Upper lobe of right lung (tissue), 1 donor: Measurements from ENCODE around the gene MXD1. TPM values are rescaled to one million over a fixed set of nuclear protein-coding genes. Genes with fewer than 3 reads are reported as not detected.
A peak's percentile ranks its signal among the peaks of the same experiment; 100 is the strongest.

Experiments used
- ATAC-seq: fragments of 200-7000 bp; cut with Tn5 transposase; one replicate; pipeline ENCODE4 v1.9.1; 2020; ENCODE audit warnings: mild to moderate bottlenecking, moderate library complexity
- DNase-seq: peaks from one replicate; pipeline ENCODE4 v3.0.0-alpha.2; 2020
- H3K27ac ChIP-seq: fragments of 200-600 bp; one replicate; pipeline ENCODE4 v1.8.0; 2022
- H3K27me3 ChIP-seq: fragments of 200-600 bp; one replicate; pipeline ENCODE4 v1.8.0; 2022; ENCODE audit warnings: mild to moderate bottlenecking
- H3K36me3 ChIP-seq: fragments of 200-600 bp; one replicate; pipeline ENCODE4 v1.8.0; 2022
- H3K4me1 ChIP-seq: fragments of 200-600 bp; one replicate; pipeline ENCODE4 v1.8.0; 2022
- H3K4me3 ChIP-seq: fragments of 200-600 bp; one replicate; pipeline ENCODE4 v1.8.0; 2022; ENCODE audit warnings: mild to moderate bottlenecking
- H3K9me3 ChIP-seq: fragments of 200-600 bp; one replicate; pipeline ENCODE4 v1.8.0; 2022
- intact Hi-C: fragments of 100-400 bp; cut with DNase I; formaldehyde crosslinking; loops from one replicate; pipeline ENCODE4 v1.11.0; 2022
- total RNA-seq: library from RNA; stranded (reverse); fragmentation: NEBNext Ultra II Directional; extraction: Animal tissue kit (Norgen Biotek cat#: 25700); gene quantifications from one replicate; pipeline ENCODE4 v1.2.1, GENCODE V29; 2021
- TF ChIP-seq, protein P1 (sequence below): fragments of 200-600 bp; IDR thresholded peaks from one replicate; pipeline ENCODE4 v1.8.0; 2022; ENCODE audit warnings: antibody characterized with exemption
- donor health status: DM: no; HTN: yes; CAD: no; lungs with severe emphysema.

MXD1 gene
- total RNA-seq, 1 donor from 2014 or later: 21.3 TPM

DNA sequence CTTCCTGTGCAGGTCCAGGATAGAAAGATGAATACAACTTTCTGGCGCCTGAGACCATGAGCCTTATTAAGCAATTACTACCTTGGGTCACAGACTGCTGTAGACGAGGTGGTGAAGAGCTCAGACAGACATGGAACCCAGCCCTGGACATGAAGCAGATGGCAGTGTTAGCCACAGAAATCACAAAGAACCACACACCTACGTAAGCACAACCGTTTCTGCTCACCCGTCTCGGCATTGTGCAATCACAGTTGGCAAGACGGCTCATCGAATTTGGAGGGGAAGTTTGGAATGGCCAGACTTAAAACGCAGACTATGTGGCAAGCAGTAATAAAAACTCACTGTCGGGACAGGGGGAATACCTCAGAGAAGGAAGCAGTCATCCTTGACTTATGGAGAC is 70.8 kb downstream of the MXD1 start:
- intact Hi-C loops: no loop called here
- DNase-seq (peak; percentile 73), ATAC-seq (peak; percentile 81)
- no peaks in the 10 kb centered on the region for H3K36me3 ChIP-seq
- no peaks in the 10 kb centered on the region for H3K9me3 ChIP-seq
- TF ChIP-seq, protein P1, sequence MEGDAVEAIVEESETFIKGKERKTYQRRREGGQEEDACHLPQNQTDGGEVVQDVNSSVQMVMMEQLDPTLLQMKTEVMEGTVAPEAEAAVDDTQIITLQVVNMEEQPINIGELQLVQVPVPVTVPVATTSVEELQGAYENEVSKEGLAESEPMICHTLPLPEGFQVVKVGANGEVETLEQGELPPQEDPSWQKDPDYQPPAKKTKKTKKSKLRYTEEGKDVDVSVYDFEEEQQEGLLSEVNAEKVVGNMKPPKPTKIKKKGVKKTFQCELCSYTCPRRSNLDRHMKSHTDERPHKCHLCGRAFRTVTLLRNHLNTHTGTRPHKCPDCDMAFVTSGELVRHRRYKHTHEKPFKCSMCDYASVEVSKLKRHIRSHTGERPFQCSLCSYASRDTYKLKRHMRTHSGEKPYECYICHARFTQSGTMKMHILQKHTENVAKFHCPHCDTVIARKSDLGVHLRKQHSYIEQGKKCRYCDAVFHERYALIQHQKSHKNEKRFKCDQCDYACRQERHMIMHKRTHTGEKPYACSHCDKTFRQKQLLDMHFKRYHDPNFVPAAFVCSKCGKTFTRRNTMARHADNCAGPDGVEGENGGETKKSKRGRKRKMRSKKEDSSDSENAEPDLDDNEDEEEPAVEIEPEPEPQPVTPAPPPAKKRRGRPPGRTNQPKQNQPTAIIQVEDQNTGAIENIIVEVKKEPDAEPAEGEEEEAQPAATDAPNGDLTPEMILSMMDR: no peak
- H3K4me1 ChIP-seq: no peaks in the 10 kb centered on the region
- H3K4me3 ChIP-seq: no peak overlapping the region
- H3K27me3 ChIP-seq: no peaks in the 10 kb centered on the region
- H3K27ac ChIP-seq: no peak overlapping the region

GRCh38 chr2:69986691-69987090 is 71.8 kb downstream of the MXD1 start:
- H3K27me3 ChIP-seq: no peaks in the 10 kb centered on the region
- H3K4me3 ChIP-seq: no peak overlapping the region
- TF ChIP-seq, protein P1: no peak
- H3K4me1 ChIP-seq: no peaks in the 10 kb centered on the region
- intact Hi-C loops: no loop called here
- H3K9me3 ChIP-seq: no peaks in the 10 kb centered on the region
- H3K27ac ChIP-seq: no peak overlapping the region
- ATAC-seq: no peak
- no peak for DNase-seq
- H3K36me3 ChIP-seq: no peaks in the 10 kb centered on the region

- no peak overlapping the region for H3K27ac ChIP-seq
- no peaks in the 10 kb centered on the region for H3K4me1 ChIP-seq
- H3K36me3 ChIP-seq: no peaks in the 10 kb centered on the region
- TF ChIP-seq, protein P1: no peak
- H3K27me3 ChIP-seq: no peaks in the 10 kb centered on the region
- ATAC-seq (no peak), DNase-seq (no peak)
- intact Hi-C loops: no loop called here
- H3K9me3 ChIP-seq: no peaks in the 10 kb centered on the region
- no peak overlapping the region for H3K4me3 ChIP-seq
These were observed 73.3 kb downstream of the MXD1 start for GRCh38 chr2:69988086-69988635.

DNA sequence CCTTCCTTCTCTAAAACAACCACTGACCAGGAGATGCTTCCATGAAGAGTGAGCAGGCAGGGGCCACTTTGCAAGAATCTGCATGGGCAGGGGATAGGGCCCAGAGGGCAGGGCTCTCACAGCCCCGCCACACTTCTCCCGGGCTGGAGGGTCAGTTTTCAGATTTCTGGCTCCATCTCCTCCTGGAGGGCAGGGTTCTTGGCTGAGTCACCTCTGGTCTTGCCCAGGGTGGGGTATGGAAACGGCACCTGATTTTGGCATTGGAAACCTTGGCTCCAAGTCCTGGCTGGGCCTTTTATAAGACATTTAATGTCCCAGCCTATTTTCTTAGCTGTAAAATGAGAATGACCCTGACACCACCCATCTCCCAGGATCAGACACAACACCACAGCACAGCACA is 74.1 kb downstream of the MXD1 start:
- Histone ChIP-seq H3K9me3 (no peaks in the 10 kb centered on the region), H3K4me3 (no peak overlapping the region), H3K4me1 (no peaks in the 10 kb centered on the region), H3K27ac (no peak overlapping the region), H3K36me3 (peaks cover 1% of the 10 kb centered on the region), H3K27me3 (no peaks in the 10 kb centered on the region)
- intact Hi-C loops: no loop called here
- no peak for ATAC-seq
- DNase-seq: no peak
- TF ChIP-seq, protein P1: no peak

DNA sequence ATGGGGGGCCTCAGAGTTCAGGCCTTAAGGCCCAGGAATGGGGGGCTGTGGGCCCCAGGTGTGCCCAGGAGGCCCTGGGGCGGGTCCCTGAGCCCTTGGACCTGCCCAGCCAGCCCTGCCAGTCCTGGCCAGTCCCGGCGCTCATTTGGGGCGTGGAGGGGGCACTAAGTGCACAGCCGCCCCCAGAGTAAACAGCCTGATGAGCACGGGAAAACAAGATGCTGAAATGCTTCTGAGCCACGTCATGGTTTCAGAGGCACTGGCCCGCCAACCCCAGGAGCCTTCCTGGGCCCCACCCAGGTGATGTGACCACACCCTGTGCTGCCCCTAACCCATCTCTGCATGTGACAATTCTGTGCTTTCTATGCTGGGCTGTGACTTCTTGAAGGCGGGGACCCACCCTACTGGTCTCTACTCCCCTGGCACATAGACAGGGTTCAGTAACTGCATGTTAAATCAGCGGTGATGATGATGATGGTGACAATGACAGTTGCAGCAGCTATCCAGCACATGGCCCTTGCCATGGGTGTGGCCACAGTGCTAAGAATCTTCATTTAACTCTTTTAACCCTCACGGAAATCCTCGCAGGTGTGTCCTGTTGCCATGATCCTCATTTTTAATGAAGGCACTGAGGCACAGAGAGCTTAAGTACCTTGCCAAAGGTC is 74.7 kb downstream of the MXD1 start:
- Histone ChIP-seq H3K4me3 (no peak overlapping the region), H3K27me3 (no peaks in the 10 kb centered on the region), H3K9me3 (no peaks in the 10 kb centered on the region), H3K36me3 (peaks cover 3% of the 10 kb centered on the region), H3K27ac (no peak overlapping the region), H3K4me1 (no peaks in the 10 kb centered on the region)
- ATAC-seq: no peak
- TF ChIP-seq, protein P1: no peak
- DNase-seq: peak; percentile 35
- intact Hi-C loops: no loop called here

Other genes with a start within 250 kb of the MXD1 start
- gene ANXA4, start 173.0 kb upstream of the MXD1 start, total RNA-seq: 181 TPM
- 11.9 TPM for gene GMCL1, start 85.4 kb upstream of the MXD1 start, total RNA-seq
- gene SNRNP27, start 21.2 kb upstream of the MXD1 start, total RNA-seq: 41.0 TPM
- gene ASPRV1, start 46.5 kb downstream of the MXD1 start, total RNA-seq: 2.1 TPM
- gene PCBP1, start 172.4 kb downstream of the MXD1 start, total RNA-seq: 337 TPM